GM19043 (cell line): ENCODE results near the gene TCF23.
"Not testable (repeated sequence)": the region's sequence is repeated elsewhere in the genome, so short reads cannot be mapped to it uniquely, and the experiment has no call there.

Experiments used
- ATAC-seq: cut with Tn5 transposase; IDR thresholded peaks from one replicate; pipeline ENCODE4 v1.9.1; 2021; ENCODE audit warnings: low read depth; ENCODE audit not compliant: unreplicated experiment

TCF23 gene

GRCh38 chr2:27148801-27149439 lies at the start of gene TCF23:
TSS of gene TCF23 (plus strand) at chr2:27149004. CDS start at chr2:27149134, 130 bp downstream.
- no peak for ATAC-seq

GRCh38 chr2:27099334-27099955 lies 49.4 kb upstream of the TCF23 start:
- ATAC-seq: no peak

GRCh38 chr2:27100036-27100435 lies 48.8 kb upstream of the TCF23 start:
- ATAC-seq: no peak

- no peak for ATAC-seq
These were observed 46.5 kb upstream of the TCF23 start for GRCh38 chr2:27102329-27102728.

- ATAC-seq: no peak
These were observed 42.8 kb upstream of the TCF23 start for GRCh38 chr2:27105981-27106380.

GRCh38 chr2:27108221-27108620 lies 40.6 kb upstream of the TCF23 start:
- no peak for ATAC-seq

GRCh38 chr2:27109083-27109482 lies 39.7 kb upstream of the TCF23 start:
- no peak for ATAC-seq

- not testable (repeated sequence) for ATAC-seq
These were observed 38.0 kb upstream of the TCF23 start for GRCh38 chr2:27110603-27111352.

GRCh38 chr2:27111392-27112078 lies 37.3 kb upstream of the TCF23 start:
- ATAC-seq: not testable (repeated sequence)

- ATAC-seq: no peak
These were observed 33.3 kb upstream of the TCF23 start for GRCh38 chr2:27115519-27115918.

GRCh38 chr2:27117995-27118524 lies 30.7 kb upstream of the TCF23 start:
- no peak for ATAC-seq

GRCh38 chr2:27118525-27119329 lies 30.1 kb upstream of the TCF23 start, which contains the start of gene CGREF1:
TSS of gene CGREF1 (minus strand) at chr2:27119128. CDS start at chr2:27104366, 14,762 bp downstream.
- ATAC-seq: no peak

GRCh38 chr2:27119330-27119670 lies 29.5 kb upstream of the TCF23 start:
- ATAC-seq: not testable (repeated sequence)

GRCh38 chr2:27121906-27122305 lies 26.9 kb upstream of the TCF23 start:
- ATAC-seq: no peak

GRCh38 chr2:27122791-27123190 lies 26.0 kb upstream of the TCF23 start:
- no peak for ATAC-seq

- no peak for ATAC-seq
These were observed 25.3 kb upstream of the TCF23 start, which contains the start of gene ABHD1 for GRCh38 chr2:27123302-27124150. TSS of gene ABHD1 (plus strand) at chr2:27123815. CDS start at chr2:27123949, 134 bp downstream.

GRCh38 chr2:27125104-27125503 lies 23.7 kb upstream of the TCF23 start:
- ATAC-seq: no peak

- ATAC-seq: no peak
These were observed 22.5 kb upstream of the TCF23 start for GRCh38 chr2:27126252-27126710.
